Thyroid gland (tissue), 4 donors: Measurements from ENCODE around the gene ACAD10.

Source experiments
- CTCF ChIP-seq, 6 experiments: fragments of 200-600 bp in 3 of 6; fragments of 450-650 bp in 3 of 6; sonication (generic) in 3 of 6; IDR thresholded peaks; one replicate each; pipeline ENCODE4 v1.5.1; 2016 to 2019; ENCODE audit warnings: antibody characterized with exemption in 6 of 6, mild to moderate bottlenecking in 2 of 6, inconsistent platforms in 1 of 6, moderate library complexity in 1 of 6
- POLR2A ChIP-seq, 2 donors: fragments of 450-650 bp; IDR thresholded peaks; one replicate each; pipeline ENCODE4 v1.6.1; 2017; ENCODE audit warnings: antibody characterized with exemption in 2 of 2, mild to moderate bottlenecking in 2 of 2, moderate library complexity in 1 of 2

GRCh38 chr12:111672822-111673381 lies 13.0 kb upstream of the ACAD10 start:
- no peak for TF ChIP-seq CTCF (IDR thresholded peaks at IDR 0.05)
- no peak for TF ChIP-seq POLR2A (IDR thresholded peaks at IDR 0.05)
